Sigmoid colon (tissue), 7 donors: ENCODE results near the gene HOXB5. TPM values are rescaled to one million over a fixed set of nuclear protein-coding genes. Genes with fewer than 3 reads are reported as not detected.

Experiments used
- DNase-seq: peaks from one replicate; pipeline ENCODE4 v3.0.0-alpha.2; 2019
- H3K27ac ChIP-seq, 4 donors: fragments of 200-600 bp; sonication (generic); one replicate each; pipeline ENCODE4 v1.5.1; 2016 to 2019; ENCODE audit warnings: mild to moderate bottlenecking in 1 of 4
- H3K27me3 ChIP-seq, 3 donors: fragments of 200-600 bp; sonication (generic); one replicate each; pipeline ENCODE4 v1.5.1; 2019; ENCODE audit warnings: mild to moderate bottlenecking in 1 of 3
- H3K36me3 ChIP-seq, 4 donors: fragments of 200-600 bp; sonication (generic); one replicate each; pipeline ENCODE4 v1.5.1; 2016 to 2019
- H3K4me1 ChIP-seq, 4 donors: fragments of 200-600 bp; sonication (generic); one replicate each; pipeline ENCODE4 v1.5.1; 2017 to 2019
- H3K4me3 ChIP-seq, 4 donors: fragments of 200-600 bp; sonication (generic); one replicate each; pipeline ENCODE4 v1.5.1; 2017 to 2019; ENCODE audit warnings: mild to moderate bottlenecking in 2 of 4, moderate library complexity in 1 of 4
- H3K9me3 ChIP-seq, 4 donors: fragments of 200-600 bp in 3 of 4; sonication (generic) in 3 of 4; one replicate each; pipeline versions ENCODE4 v1.5.1 to v1.6.1; 2013 to 2019
- EP300 ChIP-seq, 4 donors: sonication (generic); formaldehyde crosslinking; IDR thresholded peaks; one replicate each; pipeline ENCODE4 v1.6.1; 2017; ENCODE audit warnings: antibody characterized with exemption in 4 of 4
- POLR2A ChIP-seq, 2 donors: fragments of 450-650 bp; IDR thresholded peaks; one replicate each; pipeline ENCODE4 v1.6.1; 2016; ENCODE audit warnings: antibody characterized with exemption in 2 of 2, mild to moderate bottlenecking in 2 of 2, moderate library complexity in 2 of 2
- POLR2AphosphoS5 ChIP-seq, 4 donors: sonication (generic); formaldehyde crosslinking; IDR thresholded peaks; one replicate each; pipeline ENCODE4 v1.6.1; 2017; ENCODE audit warnings: antibody characterized with exemption in 4 of 4
- WGBS, 2 donors: extraction: QIAGEN DNeasy Blood & Tissue Kit; methylation state at CpG; one replicate each; pipeline ENCODE4 v1.1.7; 2013; 5-methylcytosine and 5-hydroxymethylcytosine counted together
- intact Hi-C: fragments of 100-400 bp; cut with DNase I; formaldehyde crosslinking; loops from one replicate; pipeline ENCODE4 v1.15.1; 2023
- polyA plus RNA-seq, 3 donors: library from polyadenylated mRNA; stranded (reverse); fragments of 200-250 nt; gene quantifications; one replicate each; pipeline ENCODE4 v1.2.3, GENCODE V29; 2013
- total RNA-seq, 4 donors: library from RNA; depleted of rRNA; stranded (reverse); fragments of >200 nt; gene quantifications; one replicate each; pipeline ENCODE4 v1.1.0, GENCODE V29; 2016
- TF ChIP-seq, protein P1 (sequence below), 4 experiments: fragments of 450-650 bp in 3 of 4; fragments of 200-600 bp in 1 of 4; IDR thresholded peaks; one replicate each; pipeline ENCODE4 v1.5.1; 2016 to 2019; ENCODE audit warnings: antibody characterized with exemption in 4 of 4, mild to moderate bottlenecking in 3 of 4, moderate library complexity in 2 of 4
- donor health status: healthy with polysubstance abuse.
- donor health status: Bipolar disorder and iron deficiency.
- donor health status: healthy.

Gene HOXB5
- total and polyA plus RNA-seq, 7 donors: 1.5 to 13.9 (median 2.5) TPM

DNA sequence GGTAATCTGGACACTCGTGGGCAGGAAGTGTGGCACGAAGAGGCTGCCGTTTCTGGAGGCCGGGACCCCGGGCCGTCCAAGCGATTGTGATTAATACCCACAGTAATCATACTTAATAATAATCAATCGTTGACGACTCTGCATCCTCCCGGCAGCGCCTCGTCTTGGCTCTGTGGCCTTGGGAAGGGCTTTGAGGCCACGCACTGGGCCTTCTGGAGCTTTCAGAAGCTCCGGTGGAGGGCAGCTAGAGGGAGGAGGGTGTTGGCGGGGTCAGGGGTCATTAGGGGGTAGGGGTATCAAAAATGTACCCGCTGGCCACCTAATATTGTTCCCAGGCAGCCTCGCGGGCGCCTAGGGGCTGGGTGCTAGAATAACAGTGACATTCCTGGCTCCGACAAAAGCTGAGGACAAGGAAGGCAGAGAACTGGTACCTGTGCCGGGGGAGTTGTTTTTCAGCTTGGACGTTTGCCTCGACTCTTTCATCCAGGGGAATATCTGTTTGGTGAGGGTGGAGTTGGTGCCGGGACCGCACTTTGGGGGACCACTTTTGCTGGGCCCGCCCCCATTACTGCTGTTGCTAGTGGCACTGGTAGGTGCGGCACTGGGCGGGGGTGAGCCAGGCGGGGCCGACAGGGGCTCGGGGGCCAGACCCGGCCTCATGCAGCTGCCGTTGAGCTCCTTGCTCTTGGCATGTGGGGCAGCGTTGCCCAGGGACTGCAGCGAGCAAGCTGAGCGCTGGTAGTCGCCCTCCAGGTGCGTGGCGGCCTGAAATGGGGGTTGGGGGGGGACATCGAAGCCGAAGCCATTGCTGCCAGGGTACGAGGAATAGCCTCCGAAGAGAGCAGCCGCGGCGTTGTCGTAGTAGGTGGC lies 41.7 kb downstream of the HOXB5 start:
- H3K36me3 ChIP-seq: peaks cover 0 to 10% (median 3%) of the 10 kb centered on the region in 4 donors

DNA sequence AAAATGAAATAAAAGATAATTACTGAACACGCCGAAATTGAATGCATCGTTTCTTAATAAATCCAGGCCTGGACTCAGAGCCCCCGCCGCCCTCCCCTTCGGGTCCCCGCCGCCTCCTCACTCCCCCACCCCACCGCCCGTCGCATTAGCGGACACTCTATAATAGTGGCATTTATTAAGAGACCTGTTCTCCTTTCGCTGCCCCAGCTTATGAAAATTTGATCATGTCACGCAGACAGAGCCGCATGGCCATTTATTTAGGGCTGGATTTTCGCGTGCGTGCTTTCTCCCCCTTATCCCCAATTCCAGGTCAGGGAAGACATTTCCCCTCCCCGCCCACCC lies 42.4 kb downstream of the HOXB5 start:
- no peak for DNase-seq
- Histone ChIP-seq H3K9me3 (no peaks in the 10 kb centered on the region), H3K4me3 (peak overlapping the region; percentile 10 to 49 (median 36)), H3K4me1 (peaks cover 0 to 96% (median 86%) of the 10 kb centered on the region in 4 donors), H3K36me3 (peaks cover 0 to 10% (median 3%) of the 10 kb centered on the region in 4 donors), H3K27ac (peak overlapping the region; percentile 94 to 99 (median 96)), H3K27me3 (no peaks in the 10 kb centered on the region)
- TF ChIP-seq, protein P1, sequence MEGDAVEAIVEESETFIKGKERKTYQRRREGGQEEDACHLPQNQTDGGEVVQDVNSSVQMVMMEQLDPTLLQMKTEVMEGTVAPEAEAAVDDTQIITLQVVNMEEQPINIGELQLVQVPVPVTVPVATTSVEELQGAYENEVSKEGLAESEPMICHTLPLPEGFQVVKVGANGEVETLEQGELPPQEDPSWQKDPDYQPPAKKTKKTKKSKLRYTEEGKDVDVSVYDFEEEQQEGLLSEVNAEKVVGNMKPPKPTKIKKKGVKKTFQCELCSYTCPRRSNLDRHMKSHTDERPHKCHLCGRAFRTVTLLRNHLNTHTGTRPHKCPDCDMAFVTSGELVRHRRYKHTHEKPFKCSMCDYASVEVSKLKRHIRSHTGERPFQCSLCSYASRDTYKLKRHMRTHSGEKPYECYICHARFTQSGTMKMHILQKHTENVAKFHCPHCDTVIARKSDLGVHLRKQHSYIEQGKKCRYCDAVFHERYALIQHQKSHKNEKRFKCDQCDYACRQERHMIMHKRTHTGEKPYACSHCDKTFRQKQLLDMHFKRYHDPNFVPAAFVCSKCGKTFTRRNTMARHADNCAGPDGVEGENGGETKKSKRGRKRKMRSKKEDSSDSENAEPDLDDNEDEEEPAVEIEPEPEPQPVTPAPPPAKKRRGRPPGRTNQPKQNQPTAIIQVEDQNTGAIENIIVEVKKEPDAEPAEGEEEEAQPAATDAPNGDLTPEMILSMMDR (IDR thresholded peaks at IDR 0.05): no peak
- TF ChIP-seq EP300 (IDR thresholded peaks at IDR 0.05): no peak
- no peak for TF ChIP-seq POLR2AphosphoS5 (IDR thresholded peaks at IDR 0.05)
- no peak for TF ChIP-seq POLR2A (IDR thresholded peaks at IDR 0.05)
- intact Hi-C loops: no loop called here
- WGBS, 2 donors: 88 to 90% methylated on average over 19 of the region's 19 CpGs

More for the DNA sequence above, 41.7 kb downstream of the HOXB5 start:
- Histone ChIP-seq H3K9me3 (no peaks in the 10 kb centered on the region), H3K27ac (peak overlapping the region; percentile 94 to 99 (median 96)), H3K4me3 (peak overlapping the region; percentile 9 to 49 (median 36)), H3K27me3 (no peaks in the 10 kb centered on the region), H3K4me1 (peaks cover 0 to 96% (median 86%) of the 10 kb centered on the region in 4 donors)
- peak; percentile 73 for DNase-seq
- TF ChIP-seq EP300 (IDR thresholded peaks at IDR 0.05) (no peak), POLR2AphosphoS5 (IDR thresholded peaks at IDR 0.05) (peak in 1 of 4 donors; percentile 8)
- WGBS, 2 donors: 86 to 88% methylated on average over 47 of the region's 47 CpGs
- intact Hi-C loops: no loop called here

DNA sequence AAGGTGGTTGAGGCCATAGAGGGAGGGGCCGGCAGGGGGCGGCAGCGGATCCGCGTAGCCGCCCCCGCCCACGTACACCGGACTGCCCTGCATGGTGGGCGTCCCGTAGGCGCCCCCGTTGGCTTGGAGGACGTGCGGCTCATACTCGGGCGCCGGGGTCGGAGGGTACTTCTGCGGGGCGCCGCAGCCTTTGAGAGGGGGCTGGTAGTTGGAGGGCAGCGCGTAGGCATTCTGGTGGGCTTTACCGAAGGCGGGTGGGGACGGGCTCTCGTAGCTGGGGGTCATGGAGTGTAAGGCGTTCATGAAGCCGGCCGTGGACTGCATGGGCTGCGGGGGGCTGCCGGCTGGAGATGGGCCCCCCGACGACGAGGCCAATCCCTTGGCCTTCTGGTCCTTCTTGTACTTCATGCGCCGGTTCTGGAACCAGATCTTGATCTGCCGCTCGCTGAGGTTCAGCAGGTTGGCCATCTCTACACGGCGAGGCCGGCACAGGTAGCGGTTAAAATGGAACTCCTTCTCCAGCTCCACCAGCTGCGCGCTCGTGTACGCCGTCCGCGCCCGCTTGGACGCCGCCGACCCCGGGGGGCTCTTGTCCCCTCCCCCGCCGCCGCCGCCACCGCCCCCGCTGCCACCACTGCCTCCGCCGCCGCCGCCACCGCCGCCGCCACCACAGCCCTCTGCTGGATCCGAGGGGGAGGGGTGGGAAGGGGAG lies 42.9 kb downstream of the HOXB5 start:
- peaks cover 0 to 10% (median 3%) of the 10 kb centered on the region in 4 donors for H3K36me3 ChIP-seq
- no peaks in the 10 kb centered on the region for H3K9me3 ChIP-seq
- TF ChIP-seq, protein P1 (IDR thresholded peaks at IDR 0.05): peak in 2 of 4 experiments; percentile 27 to 35
- peak in 1 of 4 donors; percentile 10 for TF ChIP-seq POLR2AphosphoS5 (IDR thresholded peaks at IDR 0.05)
- no peak for TF ChIP-seq EP300 (IDR thresholded peaks at IDR 0.05)
- peak overlapping the region; percentile 10 to 49 (median 36) for H3K4me3 ChIP-seq
- H3K27me3 ChIP-seq: no peaks in the 10 kb centered on the region
- H3K27ac ChIP-seq: peak overlapping the region; percentile 94 to 99 (median 96)
- 85 to 91% methylated on average over 70 of the region's 70 CpGs for WGBS, 2 donors
- peaks cover 0 to 96% (median 86%) of the 10 kb centered on the region in 4 donors for H3K4me1 ChIP-seq
- peak; percentile 71 for DNase-seq
- intact Hi-C loops: no loop called here

DNA sequence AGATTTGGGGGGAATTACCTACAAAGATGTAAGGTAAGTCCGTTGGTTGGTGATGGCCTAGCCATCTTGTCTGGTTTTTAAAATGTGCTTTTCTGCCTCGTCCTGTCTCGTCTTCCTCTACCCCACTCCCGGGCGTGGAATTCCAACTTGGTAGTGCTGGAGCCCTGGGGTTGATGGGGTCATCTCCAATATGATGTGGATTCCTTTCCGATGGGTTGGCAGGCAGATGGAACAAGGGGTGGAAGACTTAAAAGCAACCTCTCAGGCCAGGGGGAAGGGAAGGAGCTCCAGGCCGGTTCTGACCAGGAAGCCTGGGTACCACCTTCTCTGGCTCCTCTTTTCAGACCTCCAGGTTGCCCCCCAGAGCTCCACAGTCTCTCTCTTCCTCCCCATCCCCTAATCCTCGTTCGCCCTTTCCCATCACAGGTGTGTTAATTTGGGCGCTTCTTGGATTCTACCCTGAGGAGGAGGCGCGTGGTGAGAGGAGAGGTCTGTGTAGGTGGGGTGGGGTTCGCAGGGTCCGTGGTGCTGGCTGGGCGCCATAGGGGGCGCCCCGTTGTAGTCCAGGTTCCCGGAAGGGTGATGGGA lies 43.6 kb downstream of the HOXB5 start:
- TF ChIP-seq EP300 (IDR thresholded peaks at IDR 0.05): no peak
- TF ChIP-seq POLR2AphosphoS5 (IDR thresholded peaks at IDR 0.05): no peak
- TF ChIP-seq, protein P1 (IDR thresholded peaks at IDR 0.05): no peak
- no peak for TF ChIP-seq POLR2A (IDR thresholded peaks at IDR 0.05)
- H3K27ac ChIP-seq: peak overlapping the region; percentile 94 to 99 (median 96)
- H3K4me1 ChIP-seq: peaks cover 0 to 98% (median 92%) of the 10 kb centered on the region in 4 donors
- DNase-seq: peak; percentile 56
- peaks cover 0 to 10% (median 3%) of the 10 kb centered on the region in 4 donors for H3K36me3 ChIP-seq
- H3K9me3 ChIP-seq: no peaks in the 10 kb centered on the region
- intact Hi-C loops: no loop called here
- WGBS, 2 donors: 85 to 88% methylated on average over 18 of the region's 18 CpGs
- H3K27me3 ChIP-seq: no peaks in the 10 kb centered on the region
- H3K4me3 ChIP-seq: peak overlapping the region in 2 of 4 donors; percentile 35 to 37
